ENCODE measurements around the gene GOLGA6A.
"Not testable (repeated sequence)": the region's sequence is repeated elsewhere in the genome, so short reads cannot be mapped to it uniquely, and the experiment has no call there.

The GOLGA6A gene

GRCh38 chr15:74099963-74100733 is 17.8 kb upstream of the GOLGA6A start:
- peak; percentile 52 for DNase-seq

- DNase-seq, result not testable (repeated sequence)
Measured at GRCh38 chr15:74096753-74097474, 14.6 kb upstream of the GOLGA6A start.

GRCh38 chr15:74095610-74096009 is 13.3 kb upstream of the GOLGA6A start:
- not testable (repeated sequence) for DNase-seq

GRCh38 chr15:74094567-74094966 is 12.2 kb upstream of the GOLGA6A start:
- DNase-seq, result not testable (repeated sequence)

GRCh38 chr15:74075781-74076180 is 6.6 kb downstream of the GOLGA6A start:
- DNase-seq, result not testable (repeated sequence)

- DNase-seq, result not testable (repeated sequence)
Measured at GRCh38 chr15:74072614-74073337, 9.6 kb downstream of the GOLGA6A start.

GRCh38 chr15:74072132-74072531 is 10.2 kb downstream of the GOLGA6A start:
- not testable (repeated sequence) for DNase-seq

GRCh38 chr15:74071645-74072044 is 10.7 kb downstream of the GOLGA6A start:
- not testable (repeated sequence) for DNase-seq

- DNase-seq, result not testable (repeated sequence)
Measured at GRCh38 chr15:74065684-74066411, 16.5 kb downstream of the GOLGA6A start.

- not testable (repeated sequence) for DNase-seq
Measured at GRCh38 chr15:74064822-74065221, 17.5 kb downstream of the GOLGA6A start.

- not testable (repeated sequence) for DNase-seq
Measured at GRCh38 chr15:74064183-74064582, 18.2 kb downstream of the GOLGA6A start.

- not testable (repeated sequence) for DNase-seq
Measured at GRCh38 chr15:74063425-74064146, 18.8 kb downstream of the GOLGA6A start.

- DNase-seq, result no peak
Measured at GRCh38 chr15:74062671-74063070, 19.7 kb downstream of the GOLGA6A start.

- DNase-seq, result no peak
Measured at GRCh38 chr15:74062236-74062635, 20.1 kb downstream of the GOLGA6A start.

- DNase-seq, result no peak
Measured at GRCh38 chr15:74060251-74060650, 22.1 kb downstream of the GOLGA6A start.

GRCh38 chr15:74059050-74059833 is 23.1 kb downstream of the GOLGA6A start:
- DNase-seq, result not testable (repeated sequence)

- not testable (repeated sequence) for DNase-seq
Measured at GRCh38 chr15:74056330-74056729, 26.0 kb downstream of the GOLGA6A start.

- no peak for DNase-seq
Measured at GRCh38 chr15:74055804-74056203, 26.5 kb downstream of the GOLGA6A start.

- DNase-seq, result peak; percentile 77
Measured at GRCh38 chr15:74053941-74054529, 28.3 kb downstream of the GOLGA6A start.

GRCh38 chr15:74053517-74053916 is 28.8 kb downstream of the GOLGA6A start:
- DNase-seq, result no peak
